Smooth muscle cell of the brain vasculature (primary cell): Measurements from ENCODE around the gene LSMEM2.
"Not testable (repeated sequence)": the region's sequence is repeated elsewhere in the genome, so short reads cannot be mapped to it uniquely, and the experiment has no call there.

Source experiments
- DNase-seq: peaks from one replicate; pipeline ENCODE4 v3.0.0-alpha.2; 2012; ENCODE audit warnings: low read depth, low spot score

The LSMEM2 gene

DNA sequence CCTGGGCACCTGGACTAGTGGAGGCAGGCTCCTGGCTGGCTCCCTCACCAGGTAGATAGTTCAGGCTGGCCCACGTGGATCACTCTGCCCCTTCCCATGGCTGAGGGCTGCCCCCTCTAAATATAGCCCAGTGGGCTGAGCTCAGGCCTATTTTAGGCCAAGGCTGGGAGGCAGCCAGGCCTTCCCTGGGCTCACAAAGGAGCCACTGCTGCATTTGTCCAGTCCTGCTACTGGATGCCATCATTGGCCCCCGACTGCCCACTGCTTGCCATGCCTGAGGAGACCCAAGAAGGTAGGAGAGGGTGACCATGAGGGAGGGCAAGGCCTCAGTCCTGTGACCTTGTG lies at the start of gene LSMEM2:
Gene LSMEM2 (plus strand): TSS at position 208 of the 345 bp plus-strand sequence. CDS start 27 bp downstream, at position 235.
- DNase-seq, result no peak

DNA sequence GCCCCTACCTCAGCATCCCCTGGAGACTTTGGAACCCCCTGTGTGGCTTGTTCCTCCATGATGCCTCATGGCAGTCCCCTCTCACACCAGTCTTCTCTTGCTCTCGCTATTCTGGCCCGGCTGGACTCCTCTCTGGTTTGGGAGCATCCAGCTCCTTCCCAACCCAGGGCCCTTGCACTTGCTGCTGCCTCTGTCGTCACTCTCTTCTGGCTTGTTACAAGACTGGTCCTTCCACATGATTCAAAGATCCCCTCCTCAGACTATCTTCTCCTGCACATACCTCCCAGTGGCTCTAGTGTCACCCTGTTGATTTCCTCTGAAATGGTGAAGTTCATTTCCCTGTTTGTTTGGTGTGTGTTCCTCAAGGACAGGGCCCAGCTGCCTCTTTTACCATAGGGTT lies 49.4 kb upstream of the LSMEM2 start:
- DNase-seq, result no peak

DNA sequence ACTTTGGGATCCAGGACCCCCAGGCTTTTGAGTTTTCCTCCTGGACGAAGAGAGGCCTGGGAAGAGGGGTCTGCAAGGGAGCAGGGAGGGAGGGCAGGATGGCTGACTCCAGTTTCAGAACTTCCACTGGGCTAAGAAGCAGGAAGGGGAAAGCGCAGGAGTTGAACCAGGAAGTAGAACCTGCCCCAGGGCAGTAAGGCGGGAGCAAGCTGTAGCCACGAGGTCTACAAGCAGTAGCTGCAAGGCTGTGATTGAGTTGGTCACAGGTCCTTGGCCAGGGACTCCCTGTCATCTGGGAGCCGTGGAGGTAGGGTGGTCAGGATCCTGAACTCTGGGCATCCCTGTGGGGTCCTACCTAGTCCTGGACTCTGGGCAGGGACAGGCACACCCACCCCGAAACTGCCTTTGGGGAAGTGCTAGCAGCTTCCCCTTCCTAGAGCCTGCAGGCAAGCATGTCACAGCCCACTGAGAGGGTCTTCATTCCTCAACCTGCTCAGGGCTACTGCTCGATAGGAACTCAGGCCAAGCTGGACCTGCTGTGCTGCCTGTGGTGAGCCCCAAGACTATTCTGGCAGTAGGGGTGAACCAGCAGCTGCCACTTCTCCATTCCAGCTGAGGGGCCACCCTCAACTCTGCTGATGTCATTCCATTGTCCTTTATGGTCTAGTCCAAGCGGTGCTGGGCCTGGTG lies 48.6 kb upstream of the LSMEM2 start:
- no peak for DNase-seq

DNA sequence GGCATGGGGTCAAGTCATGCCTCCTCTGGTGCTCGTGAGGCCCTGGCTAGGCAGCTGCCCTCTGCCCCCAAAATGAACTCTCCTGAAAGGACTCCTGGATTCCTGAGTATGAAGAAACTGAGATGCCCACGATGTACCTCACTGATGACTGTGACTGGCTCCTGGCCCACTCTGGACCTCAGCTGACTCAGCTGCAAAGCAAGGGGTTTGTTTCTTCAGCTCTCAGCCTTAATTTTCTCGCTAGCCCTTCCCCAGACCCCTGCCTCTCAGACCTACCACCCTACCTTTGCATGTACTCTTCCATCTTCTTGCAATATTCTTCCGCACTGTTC lies 48.1 kb upstream of the LSMEM2 start:
- DNase-seq, result no peak

DNA sequence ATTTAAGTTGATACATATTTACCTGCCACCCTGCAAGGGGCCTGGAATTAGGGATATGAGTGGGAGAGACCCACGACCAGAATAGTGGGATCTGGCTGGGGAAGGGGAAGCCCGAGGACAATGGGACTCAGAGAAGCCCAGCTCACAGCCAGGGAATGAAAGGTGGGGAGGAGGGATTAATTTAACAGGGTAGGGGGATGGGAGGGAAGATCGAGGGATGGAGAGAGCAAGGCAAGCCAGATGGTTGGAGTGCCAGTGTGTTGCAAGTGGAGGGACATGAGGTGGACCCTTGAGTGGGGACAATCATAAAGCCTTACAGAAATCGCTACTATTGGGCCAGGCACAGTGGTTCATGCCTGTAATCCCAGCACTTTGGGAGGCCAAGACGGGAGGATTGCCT lies 47.3 kb upstream of the LSMEM2 start:
- no peak for DNase-seq

DNA sequence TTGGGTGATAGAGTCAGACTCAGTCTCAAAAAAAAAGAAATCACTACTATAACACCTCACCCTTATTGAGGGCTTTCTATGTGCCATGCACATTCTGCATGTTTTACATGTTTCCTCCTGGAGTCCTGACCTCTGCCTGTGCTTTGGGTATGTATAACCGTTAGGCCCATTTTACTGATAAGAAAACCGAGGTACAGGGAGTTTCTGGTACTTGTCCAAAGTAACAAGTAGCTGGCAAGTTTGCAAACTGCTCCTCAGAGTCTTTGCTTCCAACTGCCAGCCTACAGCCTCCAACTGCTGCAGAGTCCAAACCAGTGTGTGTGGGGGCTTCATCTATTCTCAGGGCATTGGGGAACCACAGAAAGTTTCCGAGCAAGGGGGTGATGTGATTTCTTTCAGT lies 46.6 kb upstream of the LSMEM2 start:
- no peak for DNase-seq

DNA sequence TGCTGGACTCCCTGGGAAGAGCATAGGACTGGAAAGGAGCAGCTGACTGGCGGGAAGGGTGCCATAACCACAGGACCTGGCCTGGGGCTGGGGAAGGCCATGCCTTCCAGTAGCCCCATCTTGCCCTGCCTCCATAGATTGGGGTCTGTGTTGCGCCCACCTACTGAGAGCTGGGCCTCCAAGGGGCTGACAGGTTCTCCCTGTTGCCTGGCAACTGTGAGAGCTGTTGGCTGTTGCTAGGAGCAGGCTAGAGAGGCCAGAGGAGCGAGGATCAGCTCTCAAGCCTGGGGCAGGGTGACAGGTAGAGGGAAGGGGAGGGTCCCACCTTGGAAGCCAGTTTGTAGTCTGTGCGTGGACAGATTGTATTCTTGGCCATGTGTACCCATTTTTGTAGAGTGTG lies 45.7 kb upstream of the LSMEM2 start:
- DNase-seq, result no peak

DNA sequence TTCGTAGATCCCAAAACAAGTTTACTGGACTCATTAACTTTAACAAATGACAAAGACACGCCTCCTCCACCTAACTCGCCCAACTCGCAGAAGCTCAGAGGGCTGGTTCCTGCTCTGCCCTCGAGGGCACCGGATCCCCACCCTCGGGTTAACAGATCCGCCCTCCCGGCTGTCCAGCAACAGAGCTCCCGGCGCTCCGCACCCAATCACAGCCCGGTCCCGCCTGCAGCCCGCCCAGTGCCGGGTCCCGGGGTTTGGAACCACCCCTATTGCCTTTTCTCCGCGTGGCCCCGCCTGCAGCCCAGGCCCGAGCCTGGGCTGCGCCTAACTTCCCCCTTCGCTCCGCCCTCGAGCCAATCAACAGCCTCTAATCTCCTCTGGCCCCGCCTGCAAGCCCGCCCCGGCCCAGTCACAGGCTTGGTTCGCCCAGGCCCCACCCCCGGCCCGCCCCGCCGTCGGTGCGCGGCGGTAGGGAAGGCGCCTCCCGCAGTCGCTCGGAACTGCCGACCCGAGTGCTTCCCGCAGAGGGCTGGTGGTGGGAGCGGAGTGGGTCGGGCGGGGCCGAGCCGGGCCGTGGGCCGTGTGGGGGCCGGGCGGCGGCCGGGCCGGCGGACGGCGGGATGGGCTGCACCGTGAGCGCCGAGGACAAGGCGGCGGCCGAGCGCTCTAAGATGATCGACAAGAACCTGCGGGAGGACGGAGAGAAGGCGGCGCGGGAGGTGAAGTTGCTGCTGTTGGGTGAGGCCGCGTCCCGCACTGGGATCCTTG lies 43.0 kb upstream of the LSMEM2 start, which contains the start of gene GNAI2:
Gene GNAI2 (plus strand): TSS at position 489 of the 768 bp plus-strand sequence. CDS start 132 bp downstream, at position 621.
- peak; percentile 94 for DNase-seq

DNA sequence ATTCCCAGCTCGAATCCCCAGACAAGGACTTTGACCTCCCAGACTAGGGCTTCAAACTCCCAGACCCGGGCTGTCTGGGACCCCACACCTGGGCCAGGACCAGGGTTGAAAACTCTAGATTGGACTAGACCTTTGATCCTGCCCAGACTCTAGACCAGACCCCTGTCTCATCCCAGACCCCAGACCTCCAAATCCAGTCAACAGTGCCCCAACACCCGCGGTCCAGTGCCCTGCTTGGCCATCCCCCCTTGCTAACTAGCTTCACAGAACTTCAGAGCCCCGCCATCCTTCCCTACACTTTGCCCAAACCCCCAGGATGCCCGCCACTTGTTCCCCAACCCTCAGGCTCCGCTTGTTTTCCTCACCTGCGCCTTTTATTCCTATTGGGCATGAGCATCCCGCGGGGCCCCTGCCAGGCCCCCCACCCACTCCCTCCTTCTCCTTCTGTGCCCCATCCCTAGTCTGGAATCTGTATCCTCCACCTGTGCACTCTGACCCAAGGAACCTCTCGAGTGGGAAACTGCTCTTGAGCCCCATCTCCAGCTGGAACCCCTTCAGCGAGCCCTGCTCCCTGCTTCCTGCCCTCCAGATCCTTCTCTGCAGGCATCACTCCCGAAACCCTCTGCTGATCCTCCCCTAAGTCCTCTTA lies 42.3 kb upstream of the LSMEM2 start:
- no peak for DNase-seq

DNA sequence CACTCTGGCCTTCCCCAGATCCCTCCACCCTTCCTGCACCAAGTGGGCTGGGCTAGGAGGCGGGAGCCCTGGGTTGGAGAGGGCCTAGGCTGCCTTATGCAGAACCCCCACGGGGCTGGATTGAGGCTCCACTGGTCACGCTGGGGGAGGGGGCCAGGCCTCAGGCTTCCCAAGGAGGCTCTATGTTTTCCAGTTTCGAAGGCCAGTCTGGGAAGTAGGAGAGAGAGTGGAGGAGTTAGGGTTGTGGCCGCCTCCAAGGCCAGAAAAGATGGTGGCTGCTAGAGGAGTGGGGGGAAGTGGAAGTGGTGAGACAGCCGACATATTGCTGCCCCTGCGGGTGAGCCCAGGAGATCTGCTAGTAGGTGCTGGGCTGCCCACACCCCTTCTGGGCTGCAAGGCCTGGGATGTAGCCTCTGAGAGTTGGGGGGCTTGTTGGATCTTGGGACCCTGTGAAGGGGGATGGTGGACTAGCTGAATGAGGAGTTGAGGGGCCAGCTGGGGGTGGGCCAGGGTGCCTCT lies 41.7 kb upstream of the LSMEM2 start:
- no peak for DNase-seq

DNA sequence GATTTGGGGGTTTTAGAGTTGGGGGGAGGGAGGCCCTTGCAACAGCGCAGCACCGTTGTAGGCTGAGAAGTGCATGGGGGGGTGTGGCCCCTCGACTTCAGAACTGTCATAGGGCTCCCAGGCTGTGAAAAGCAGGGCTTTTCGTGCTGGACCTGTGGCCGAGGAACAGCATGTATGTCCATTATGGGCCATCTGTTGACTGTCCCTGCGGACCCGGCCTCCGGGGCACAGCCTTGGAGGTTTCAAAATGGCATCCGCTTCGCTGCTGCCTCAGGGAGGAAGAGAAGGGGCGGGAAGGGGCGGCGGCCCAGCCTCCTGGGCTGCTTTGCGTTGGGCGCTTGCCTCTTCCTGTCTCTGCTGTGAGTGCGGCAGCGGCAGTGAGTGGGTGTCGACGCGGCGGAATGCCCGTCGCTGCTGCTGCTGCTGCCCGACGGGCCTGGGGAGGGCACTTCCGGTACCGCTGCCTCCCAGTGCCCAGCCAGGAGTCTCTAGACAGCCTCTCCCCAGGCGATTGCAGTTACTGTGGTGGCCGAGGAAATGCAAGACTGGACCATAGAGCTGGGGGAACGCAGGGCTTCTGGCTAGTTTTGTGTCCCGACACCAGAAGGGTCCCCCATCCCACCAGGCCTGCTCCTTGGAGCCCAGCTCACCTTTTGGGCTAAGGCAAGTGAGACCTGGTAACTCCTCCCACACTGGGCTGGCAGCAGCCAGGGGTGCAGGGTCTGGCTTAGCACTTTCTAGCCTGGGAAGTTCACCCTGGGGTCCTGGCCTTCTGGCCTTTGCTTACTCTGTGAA lies 40.9 kb upstream of the LSMEM2 start:
- DNase-seq, result no peak

DNA sequence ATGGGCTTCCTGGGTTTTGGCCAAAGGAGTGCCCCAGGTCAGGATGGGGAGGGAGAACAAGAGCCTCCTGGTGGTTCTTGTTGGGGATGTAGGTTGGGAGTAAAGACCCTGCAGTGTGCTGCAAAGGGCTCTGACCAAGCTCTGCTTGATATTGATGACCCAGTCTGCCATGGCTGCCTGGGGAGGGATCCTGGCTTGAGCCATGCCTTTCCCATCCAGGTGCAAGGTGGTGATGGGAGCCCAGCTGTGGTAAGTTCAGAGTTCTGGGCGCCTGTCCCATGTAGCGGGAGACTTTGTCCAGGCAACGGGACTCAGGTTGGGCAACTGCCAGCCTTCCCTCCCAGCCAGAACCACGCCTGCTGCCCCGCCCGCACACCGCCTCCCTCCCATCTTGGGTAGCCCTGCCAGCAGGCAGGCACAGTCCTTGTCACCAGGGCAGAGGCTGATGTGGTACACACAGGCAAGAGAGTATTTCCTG lies 40.3 kb upstream of the LSMEM2 start:
- DNase-seq, result no peak

DNA sequence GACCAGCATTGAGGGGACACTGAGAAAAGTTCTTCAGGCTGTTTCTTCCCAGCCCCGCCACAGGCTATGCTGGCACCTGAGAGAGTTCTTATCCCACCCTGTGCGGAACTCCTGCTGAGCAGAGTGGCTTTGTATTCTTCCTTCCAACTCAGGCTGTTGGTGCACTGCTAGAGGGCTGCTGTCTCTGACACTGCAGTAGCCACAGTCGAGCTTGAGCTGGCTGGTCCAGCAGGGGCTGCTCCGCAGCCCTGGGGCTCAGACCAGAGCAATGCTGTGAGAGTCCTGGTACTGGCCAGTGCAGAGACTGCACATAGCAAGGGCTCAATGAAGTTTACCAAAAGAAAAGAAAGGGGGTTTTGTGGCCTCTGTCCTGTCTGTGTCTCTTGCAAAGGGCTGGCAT lies 39.2 kb upstream of the LSMEM2 start:
- DNase-seq, result no peak

DNA sequence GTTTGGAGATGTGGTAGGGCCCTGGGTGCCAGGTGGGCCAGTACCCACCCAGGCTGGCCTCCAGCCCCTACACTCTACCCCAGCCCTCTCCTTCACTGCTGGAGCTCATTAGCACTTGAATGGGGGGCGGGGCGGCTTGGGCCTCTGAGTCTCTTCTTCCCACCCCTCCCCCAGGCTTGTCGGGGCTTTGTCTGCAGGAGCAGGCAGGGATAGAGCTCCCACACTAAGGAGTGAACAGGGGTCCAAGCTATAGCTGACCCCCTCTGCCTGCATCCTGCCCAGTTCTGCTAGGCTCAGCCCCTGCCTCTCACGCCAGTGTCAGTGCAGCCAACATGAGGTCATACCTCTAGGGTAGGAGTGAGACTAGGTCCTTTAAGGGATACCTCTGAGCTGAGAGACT lies 37.7 kb upstream of the LSMEM2 start:
- no peak for DNase-seq

DNA sequence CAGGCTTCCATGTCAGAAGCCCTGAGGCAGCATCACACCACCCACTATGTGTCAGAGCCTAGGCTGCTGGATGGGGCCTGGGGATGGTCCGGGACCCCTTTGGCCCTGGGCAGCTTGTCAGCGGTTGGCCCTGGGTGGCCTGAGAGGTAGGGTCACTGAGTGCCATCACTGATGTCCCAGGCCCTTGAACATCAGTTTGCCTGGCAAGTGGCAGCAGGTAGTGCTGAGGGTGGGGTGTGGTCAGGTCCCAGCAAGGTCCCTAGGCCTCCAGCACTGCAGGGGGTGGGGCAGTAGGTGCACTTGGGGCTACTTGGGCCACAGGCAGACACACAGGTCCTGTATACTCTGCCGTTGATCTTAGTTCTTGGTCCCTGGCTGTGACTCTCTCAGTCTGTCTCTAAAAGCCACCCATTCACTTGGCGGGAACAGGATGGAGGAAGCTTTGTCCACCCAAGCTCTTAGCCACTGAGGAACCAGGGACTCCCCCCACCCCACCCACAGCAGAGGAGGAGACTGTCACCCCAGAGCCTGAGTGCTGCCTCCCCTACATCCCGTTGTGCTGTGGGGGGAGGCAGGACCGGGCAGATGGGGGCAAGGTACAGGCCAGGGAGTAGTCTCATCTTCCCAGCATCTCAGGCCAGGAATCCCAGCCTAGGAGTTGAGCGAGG lies 37.0 kb upstream of the LSMEM2 start:
- no peak for DNase-seq

DNA sequence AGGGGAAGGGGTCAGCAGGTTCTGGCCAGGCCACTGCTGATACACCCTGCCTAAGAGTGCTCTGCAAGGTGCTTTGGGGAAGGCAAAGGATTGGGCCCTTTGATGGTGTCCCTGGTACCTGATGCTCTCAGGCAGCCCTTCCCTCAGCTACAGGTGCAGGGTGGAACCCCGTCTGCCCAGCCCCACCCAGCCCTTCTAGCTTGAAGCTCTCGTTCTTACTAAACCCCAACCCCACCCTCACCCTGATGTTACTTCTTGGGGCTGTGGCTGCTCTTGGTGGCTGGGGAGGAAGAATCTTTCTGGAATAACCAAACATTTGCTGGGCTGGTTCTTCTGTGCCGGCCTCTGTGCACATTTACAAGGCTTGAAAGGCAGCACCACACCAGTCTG lies 36.5 kb upstream of the LSMEM2 start:
- no peak for DNase-seq

DNA sequence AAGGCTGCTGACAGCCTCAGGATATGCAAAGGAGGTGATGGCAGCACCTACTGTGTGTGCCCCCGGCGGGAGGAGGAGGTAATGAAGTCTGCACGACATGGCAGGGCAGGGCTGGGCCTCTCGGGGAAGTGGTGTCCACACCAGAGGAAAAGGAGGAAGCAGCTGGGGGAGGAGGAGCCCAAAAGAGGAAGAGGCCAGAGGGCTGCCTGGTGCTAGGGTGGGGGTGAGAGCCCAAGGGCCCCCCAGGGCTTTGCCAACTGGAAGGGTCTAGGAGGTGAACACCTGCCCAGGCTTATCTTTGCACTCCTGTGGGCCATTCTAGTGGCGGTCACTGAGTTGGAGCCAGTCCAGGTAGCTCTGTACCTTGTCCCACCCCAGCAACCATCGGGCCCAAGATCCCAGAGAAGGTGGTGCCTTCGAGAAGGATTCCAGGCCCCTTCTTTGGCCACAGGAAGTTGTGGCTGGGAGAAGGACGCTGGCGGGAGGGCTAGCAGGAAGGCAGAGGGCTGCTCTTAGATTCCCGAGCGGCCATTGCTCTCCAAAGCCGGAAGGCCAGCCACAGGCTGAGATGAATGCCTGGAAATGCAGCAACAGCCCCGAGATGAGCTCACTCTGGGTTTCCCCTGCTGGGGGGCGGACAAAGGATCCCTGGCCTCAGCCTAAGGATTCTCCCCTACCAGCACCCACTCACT lies 35.9 kb upstream of the LSMEM2 start:
- DNase-seq, result no peak

DNA sequence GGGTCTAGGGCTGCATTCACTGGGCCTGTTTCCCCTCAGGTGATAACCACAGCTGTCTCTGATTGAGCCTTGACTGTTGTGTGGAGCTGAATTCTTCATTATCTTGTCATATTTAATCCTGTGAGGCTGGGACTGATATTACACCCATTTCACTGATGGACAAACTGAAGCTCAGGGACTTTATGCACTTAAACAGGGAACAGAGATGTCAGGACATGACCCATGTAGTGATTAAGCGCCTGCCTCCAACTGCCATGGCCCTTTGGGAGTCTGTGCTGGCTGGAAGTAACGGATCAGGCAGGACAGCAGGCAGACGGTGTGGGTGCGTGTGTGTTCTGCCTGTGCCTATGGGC lies 35.4 kb upstream of the LSMEM2 start:
- no peak for DNase-seq

DNA sequence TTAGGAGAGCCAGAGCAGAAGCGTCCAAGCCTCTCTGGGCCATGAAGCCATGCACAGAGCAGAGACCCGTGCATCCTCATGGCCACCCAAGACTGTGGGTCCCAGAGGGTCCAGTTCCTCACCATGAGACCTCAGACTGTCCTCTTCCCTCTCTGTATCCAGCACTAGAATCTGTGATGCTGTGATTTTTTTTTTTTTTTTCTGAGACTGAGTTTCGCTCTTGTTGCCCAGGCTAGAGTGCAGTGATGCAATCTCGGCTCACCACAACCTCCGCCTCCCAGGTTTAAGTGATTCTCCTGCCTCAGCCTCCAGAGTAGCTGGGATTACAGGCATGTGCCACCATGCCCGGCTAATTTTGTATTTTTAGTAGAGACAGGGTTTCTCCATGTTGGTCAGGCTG lies 34.1 kb upstream of the LSMEM2 start:
- not testable (repeated sequence) for DNase-seq

DNA sequence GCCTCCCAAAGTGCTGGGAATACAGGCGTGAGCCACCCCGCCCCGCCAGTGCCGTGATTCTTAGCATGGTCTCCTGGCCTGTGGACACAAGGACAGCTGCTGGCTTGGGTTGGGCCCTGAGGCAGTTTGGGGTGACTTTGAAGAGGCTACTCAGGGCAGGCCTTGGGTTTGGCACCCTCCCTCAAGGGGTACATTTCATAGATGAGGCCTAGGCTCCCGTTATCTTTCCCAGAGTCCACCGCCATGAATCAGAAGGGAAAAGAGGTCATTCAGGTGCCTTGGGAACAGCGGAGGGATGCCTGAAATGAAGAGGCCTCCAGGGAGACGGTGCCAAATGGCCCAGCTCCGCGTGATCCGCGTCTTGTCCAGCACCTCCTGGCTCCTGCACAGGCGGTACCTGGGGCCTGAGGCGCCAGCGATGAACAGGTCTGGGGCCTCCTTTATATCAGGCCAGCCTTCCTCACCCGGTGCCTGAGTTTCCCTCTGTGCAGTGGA lies 33.6 kb upstream of the LSMEM2 start:
- DNase-seq, result no peak
